KOPT-K1 (cell line): ENCODE results near the gene KRTAP10-4.
"Not testable (repeated sequence)": the region's sequence is repeated elsewhere in the genome, so short reads cannot be mapped to it uniquely, and the experiment has no call there.

Experiments
- H3K27ac ChIP-seq: fragments of 200-600 bp; sonication (generic); 2 replicates; pipeline ENCODE4 v1.5.1; 2016; ENCODE audit warnings: antibody characterized with exemption, mild to moderate bottlenecking, low read depth, low read length; ENCODE audit not compliant: poor library complexity, severe bottlenecking
- H3K36me3 ChIP-seq: fragments of 200-600 bp; sonication (generic); 2 replicates; pipeline ENCODE4 v1.5.1; 2017; ENCODE audit warnings: antibody characterized with exemption, mild to moderate bottlenecking, low read length, moderate library complexity; ENCODE audit not compliant: insufficient read depth
- H3K9me3 ChIP-seq: fragments of 200-600 bp; sonication (generic); 2 replicates; pipeline ENCODE4 v1.5.1; 2017; ENCODE audit warnings: antibody characterized with exemption, low read length, mild to moderate bottlenecking; ENCODE audit not compliant: insufficient read depth, poor library complexity, severe bottlenecking

Gene KRTAP10-4, protein sequence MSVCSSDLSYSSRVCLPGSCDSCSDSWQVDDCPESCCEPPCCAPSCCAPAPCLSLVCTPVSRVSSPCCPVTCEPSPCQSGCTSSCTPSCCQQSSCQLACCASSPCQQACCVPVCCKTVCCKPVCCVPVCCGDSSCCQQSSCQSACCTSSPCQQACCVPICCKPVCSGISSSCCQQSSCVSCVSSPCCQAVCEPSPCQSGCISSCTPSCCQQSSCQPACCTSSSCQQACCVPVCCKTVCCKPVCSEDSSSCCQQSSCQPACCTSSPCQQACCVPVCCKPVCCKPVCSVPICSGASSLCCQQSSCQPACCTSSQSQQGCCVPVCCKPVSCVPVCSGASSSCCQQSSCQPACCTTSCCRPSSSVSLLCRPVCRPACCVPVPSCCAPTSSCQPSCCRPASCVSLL

DNA sequence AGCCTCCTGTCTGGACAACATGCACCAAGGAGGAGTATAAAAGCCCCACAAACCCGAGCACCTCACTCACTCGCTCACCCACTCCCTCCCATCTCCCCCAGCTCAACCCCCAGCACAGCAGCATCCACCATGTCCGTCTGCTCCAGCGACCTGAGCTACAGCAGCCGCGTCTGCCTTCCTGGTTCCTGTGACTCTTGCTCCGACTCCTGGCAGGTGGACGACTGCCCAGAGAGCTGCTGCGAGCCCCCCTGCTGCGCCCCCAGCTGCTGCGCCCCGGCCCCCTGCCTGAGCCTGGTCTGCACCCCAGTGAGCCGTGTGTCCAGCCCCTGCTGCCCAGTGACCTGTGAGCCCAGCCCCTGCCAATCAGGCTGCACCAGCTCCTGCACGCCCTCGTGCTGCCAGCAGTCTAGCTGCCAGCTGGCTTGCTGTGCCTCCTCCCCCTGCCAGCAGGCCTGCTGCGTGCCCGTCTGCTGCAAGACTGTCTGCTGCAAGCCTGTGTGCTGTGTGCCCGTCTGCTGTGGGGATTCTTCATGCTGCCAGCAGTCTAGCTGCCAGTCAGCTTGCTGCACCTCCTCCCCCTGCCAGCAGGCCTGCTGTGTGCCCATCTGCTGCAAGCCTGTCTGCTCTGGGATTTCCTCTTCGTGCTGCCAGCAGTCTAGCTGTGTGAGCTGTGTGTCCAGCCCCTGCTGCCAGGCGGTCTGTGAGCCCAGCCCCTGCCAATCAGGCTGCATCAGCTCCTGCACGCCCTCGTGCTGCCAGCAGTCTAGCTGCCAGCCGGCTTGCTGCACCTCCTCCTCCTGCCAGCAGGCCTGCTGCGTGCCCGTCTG, at the start of gene KRTAP10-4:
KRTAP10-4 (plus strand) TSS at position 100 of the 827 bp plus-strand sequence; CDS start at position 130, 30 bp downstream.
- H3K9me3 ChIP-seq, result peaks cover 23% of the 10 kb centered on the region
- H3K27ac ChIP-seq, H3K36me3 ChIP-seq: not testable (repeated sequence)

DNA sequence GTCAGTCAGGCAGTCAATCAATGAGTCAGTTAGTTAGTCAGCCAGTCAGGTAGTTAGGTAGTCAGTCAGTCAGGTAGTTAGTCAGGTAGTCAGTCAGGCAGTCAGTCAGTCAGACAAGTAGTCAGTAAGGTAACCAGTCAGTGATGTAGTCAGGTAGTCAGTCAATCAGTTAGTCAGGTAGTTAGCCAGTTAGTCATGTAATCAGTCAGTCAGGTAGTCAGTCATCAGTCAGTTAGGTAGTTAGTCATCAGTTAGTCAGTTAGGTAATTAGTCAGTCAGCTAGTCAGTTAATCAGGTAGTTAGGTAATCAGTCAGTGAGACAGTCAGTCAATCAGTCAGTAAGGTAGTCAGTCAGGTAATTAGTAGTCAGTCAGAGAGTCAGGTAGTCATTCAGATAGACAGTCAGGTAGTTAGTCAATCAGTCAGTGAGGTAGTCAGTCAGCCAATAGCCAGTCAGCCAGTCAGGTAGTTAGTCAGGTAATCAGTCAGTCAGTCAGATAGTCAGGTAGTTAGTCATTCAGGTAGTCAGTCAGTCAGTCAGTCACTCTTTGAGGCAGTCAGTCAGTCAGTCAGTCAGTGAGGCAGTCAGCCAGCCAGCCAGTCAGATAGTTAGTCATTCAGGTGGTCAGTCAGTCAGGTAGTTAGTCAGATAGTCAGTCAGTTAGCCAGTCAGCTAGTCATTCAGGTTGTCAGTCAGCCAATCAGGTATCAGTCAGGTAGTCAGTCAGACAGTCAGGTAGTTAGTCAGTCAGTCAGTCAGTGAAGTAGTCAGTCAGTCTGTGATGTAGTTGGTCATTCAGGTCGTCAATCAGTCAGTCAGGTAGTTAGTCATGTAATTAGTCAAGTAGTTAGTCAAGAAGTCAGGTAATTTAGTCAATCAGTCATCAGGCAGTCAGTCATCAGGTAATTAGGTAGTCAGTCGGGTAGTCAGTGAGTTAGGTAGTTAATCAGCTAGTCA, 48.8 kb upstream of the KRTAP10-4 start:
- Histone ChIP-seq H3K36me3 (no peaks in the 10 kb centered on the region), H3K27ac (no peak overlapping the region), H3K9me3 (no peaks in the 10 kb centered on the region)

DNA sequence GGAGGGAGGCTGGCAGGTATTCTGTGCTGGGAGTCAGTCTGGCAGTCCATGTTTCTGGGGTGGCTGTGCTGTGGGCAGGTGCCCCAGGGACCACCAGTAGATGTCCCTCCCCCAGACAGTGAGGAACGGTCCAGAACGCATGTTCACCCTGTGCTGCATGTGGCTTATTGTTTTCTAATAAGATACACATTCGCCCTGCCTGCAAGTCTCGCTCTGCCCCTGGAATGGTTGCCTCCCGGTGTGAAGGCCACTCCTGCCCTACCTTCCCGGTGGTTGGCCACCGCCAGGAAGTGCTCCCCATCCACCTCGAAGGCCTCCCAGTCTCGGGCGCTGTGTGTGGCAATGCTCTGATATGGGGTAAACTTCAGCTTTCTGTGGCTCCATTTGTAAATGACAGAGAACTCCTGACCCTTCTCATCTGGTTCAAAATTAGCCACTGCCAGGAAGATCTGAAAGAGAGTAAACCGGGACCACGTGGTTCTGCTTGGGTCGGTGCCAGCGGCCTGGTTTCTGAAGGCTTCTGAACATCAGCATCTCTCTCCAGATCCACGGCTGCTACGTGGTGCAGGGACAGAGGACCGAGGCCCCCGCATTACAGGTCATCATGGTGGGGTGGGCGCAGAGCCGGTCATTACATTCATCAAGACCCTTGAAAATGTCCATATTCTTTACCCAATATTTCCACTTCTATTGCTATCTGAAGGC, 48.0 kb upstream of the KRTAP10-4 start:
- Histone ChIP-seq H3K9me3 (no peaks in the 10 kb centered on the region), H3K36me3 (no peaks in the 10 kb centered on the region), H3K27ac (no peak overlapping the region)

DNA sequence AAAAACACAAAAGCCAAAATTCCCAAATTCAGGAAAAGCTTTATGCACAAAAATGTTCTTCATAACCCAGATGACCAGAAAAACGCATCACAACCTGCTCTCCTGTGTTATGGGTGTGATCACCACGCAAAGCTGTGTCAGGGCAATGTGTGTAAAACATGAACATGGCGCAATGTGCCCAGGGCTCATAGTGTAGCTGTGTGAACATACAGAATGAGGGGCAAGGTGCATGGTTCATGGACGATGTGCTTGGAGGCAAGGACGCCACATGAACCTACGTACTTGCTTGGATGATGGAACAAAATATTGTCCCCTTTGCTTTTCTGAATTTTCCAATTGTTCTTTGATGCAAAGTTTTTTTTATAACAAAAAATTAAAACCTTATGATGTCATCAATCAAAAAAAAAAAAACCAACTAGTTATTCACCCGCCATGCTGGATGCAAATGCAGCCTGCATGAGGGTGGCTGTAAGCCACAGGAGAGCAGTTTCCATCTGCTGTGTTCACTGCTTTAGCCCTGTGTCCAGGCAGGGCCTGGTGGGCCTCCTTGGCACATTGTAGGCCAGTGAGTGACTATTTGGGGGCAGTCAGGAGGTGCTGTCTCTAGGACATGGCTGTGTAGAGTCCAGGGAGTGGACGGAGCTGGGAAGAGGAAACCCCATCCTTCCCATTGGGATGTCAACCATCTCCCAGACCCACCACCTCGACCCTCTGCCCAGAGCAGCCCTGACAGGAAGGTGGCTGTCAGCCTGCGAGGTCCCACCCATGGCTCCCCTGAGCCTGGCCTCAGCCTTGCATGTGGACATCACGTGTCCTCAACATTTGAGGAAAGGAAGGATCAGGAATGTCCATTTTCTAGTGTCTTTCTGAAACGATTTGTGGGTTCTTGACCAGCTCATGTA, 47.2 kb upstream of the KRTAP10-4 start:
- Histone ChIP-seq H3K27ac (no peak overlapping the region), H3K9me3 (no peaks in the 10 kb centered on the region), H3K36me3 (no peaks in the 10 kb centered on the region)

DNA sequence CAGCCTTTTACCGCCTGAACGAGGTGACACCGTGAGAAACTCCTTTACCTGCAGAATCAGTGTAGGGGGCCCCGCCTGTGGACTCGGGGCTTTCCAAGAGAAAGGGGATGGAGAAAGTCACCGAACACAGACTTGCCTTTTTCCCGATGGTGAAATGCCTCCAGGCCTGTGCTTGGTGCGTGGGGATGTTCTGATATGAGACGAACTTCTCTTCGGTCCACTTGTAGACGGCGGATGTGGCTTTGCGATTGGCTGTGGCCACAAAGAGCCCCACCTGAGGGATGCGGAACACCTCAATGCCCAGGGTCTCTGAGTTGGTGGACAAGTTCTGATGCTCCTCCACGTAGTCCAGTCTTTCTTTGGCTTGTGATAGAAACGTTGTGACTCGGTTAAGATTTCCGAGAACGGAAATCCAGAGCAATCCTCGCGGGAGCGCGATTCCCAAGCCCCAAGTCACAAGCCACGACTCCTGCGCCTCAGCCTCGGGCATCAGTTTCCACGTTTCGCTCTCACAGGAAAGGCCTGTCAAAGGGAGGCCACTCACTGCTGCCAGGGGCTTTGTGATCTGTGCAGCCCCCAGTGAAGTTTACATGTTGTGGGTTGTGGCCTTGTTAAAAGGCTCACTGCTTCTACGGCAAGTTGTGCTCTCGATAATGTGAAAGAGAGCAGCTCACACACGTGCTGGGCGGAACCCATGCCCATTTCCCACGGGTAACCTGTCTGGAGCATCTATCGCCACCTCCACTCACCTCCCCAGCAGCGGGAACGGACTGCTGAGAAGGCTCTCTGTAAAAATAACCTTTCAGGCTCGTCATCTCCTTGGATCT, 46.2 kb upstream of the KRTAP10-4 start:
- Histone ChIP-seq H3K9me3 (no peaks in the 10 kb centered on the region), H3K27ac (no peak overlapping the region), H3K36me3 (no peaks in the 10 kb centered on the region)

DNA sequence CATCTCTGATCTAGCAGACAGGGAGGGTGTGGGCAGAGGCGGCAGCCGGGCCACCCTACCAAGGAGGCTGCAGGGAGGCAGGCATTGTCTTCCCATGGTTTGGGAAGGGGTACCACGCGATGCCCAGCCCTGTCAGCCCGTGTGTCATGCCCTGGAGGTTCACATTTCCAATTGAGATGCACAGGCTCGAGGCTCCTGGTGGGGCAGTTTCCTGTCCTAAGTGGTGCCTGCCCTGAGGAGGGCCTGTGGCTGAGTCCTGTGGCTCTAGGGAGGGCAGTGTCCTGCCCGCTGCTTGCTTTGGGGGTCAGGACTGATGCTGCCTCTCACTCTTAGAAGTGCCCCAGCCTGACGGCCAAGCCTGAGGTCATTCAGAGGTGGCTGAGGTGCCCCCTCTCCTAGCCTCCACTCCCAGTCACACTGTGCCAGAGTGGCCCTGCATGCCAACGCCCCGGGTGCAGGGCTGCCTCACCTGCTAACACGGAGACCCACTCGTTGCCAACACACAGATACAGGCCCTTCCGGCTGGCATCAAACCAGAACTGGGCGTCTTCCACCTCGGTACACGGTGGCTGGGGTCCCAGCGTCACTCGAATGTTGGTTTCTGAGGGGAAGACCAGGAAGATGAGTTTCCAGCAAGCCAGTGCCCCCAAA, 45.4 kb upstream of the KRTAP10-4 start:
- H3K9me3 ChIP-seq, result no peaks in the 10 kb centered on the region

DNA sequence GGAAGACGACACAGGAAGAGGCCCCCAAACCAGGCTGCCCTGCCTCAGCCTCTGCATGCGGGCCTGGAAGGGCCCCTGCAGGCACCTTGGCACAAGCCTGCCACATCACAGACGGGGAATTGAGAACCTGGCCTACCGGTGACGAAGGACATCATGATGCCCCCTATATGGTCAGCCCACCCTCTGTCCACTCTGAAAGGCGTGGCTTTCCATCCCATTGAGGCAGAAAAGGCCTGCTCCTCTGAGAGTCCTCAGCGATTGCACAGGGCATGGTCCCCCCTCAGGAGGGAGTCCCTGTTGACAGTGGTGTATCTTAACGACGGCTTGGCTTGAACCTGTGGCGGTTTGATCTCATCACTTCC, 44.9 kb upstream of the KRTAP10-4 start:
- H3K36me3 ChIP-seq, result no peaks in the 10 kb centered on the region
- H3K27ac ChIP-seq, result no peak overlapping the region
- no peaks in the 10 kb centered on the region for H3K9me3 ChIP-seq

More for the DNA sequence above, 45.4 kb upstream of the KRTAP10-4 start:
- Histone ChIP-seq H3K36me3 (no peaks in the 10 kb centered on the region), H3K27ac (no peak overlapping the region)

DNA sequence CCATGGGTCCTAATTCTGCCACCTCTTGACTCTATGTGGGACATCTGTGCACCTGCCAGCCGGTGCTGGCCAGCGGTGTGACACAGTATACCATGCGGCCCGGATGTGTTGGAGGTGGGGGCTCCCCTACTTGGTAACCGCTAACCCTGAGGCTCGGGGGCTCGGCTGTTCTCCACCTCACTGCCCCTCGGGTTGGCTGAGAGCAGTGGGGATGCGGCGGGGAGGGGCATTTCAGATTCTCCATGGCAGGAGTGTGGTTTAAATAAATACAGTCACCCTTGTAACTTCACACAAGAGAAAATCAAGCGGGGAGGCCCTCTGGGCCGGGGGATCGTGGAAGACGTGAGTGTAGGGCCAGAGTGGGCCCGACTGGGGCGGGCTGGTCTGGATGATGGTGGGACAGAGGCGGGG, 44.5 kb upstream of the KRTAP10-4 start:
- Histone ChIP-seq H3K27ac (no peak overlapping the region), H3K36me3 (no peaks in the 10 kb centered on the region), H3K9me3 (no peaks in the 10 kb centered on the region)

DNA sequence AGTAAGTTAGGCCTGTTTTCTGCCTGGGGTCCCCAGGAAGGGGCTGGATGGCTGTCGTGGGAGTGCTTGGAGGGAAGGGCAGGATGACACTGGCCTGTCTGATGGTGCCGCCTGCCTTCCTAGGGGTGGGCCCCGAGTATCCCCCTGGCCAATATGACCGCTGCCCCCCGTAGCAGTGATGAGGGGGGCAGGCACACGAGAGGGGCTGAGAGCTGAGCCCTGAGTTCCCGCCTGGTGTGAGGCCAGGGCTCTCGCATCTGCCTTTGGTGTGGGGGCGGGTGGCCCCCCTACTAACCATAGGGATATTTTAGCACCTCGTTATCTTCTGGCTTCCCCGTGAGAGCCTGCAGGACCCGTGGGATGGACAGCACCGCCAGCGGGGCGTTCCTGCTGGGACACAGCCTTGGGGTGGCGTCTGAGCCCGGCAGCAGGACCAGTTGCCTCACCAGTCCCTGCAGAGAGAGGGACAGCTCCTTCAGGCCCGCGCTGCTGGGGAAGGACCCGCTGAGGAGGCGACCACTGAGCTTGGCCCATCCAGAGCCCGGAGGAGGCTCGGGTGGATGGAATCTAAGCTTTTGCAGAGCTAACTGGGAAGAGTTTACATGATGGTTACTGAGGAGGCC, 43.9 kb upstream of the KRTAP10-4 start:
- H3K9me3 ChIP-seq, result no peaks in the 10 kb centered on the region
- no peaks in the 10 kb centered on the region for H3K36me3 ChIP-seq
- no peak overlapping the region for H3K27ac ChIP-seq

DNA sequence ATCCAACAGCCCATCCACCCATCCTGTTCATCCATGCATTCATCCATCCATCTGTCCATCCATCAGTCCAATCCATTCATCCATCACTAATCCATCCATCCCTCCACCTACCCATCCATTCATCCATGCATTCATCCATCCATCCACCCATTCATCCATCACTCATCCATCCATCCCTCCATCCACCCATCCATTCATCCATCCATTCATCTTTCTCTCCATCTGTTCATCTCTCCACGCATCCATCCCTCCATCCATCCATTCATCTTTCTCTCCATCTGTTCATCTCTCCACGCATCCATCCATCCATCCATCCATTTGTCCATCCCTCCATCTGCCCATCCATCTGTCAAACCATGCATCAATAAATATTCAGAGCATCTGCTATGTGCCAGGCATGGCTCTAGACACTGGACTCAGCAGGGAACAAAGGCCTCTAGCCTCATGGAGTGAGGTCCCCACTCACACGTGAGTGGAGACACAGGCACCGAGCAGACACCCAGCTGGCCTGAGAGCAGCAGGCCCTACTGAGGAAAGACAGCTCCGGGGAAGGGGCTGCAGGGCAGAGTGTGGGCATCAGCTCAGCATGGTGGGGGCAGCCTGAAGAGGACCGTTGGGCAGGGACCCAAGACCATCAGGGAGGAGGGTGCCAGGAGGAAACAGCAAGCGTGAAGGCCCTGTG, 43.2 kb upstream of the KRTAP10-4 start:
- H3K9me3 ChIP-seq, result no peaks in the 10 kb centered on the region

DNA sequence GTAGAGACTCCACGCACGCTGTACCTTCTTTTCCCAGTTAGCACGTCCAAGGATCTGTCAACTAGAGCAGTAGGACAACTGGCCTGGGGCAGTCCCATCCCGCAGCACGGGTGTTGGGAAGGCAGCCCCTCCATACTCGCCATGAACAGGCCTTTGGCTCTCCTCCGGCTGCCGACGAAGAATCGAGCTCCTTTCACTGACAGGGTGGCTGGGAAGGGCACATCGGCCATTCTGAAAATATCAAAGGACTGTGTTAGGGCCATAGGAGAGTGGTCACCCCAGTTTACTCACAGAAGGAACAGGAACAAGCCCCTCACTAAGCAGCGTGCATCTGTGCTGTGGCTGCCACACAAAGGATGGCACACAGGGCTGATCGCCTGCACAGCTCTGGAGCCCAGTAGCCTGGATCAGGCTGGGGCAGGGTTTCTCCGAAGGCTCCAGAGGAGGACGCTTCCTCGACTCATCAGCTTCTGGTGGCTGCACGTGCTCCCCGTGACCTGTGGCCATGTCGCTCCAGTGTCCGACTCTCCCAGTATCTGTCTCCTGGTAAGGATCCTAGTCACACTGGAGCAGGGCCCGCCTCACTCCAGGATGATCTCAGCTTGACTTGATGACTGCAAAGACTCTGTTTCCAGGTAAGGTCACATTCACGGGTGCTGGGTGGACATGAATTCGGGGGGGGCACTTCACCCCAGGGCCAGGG, 42.5 kb upstream of the KRTAP10-4 start:
- Histone ChIP-seq H3K36me3 (no peaks in the 10 kb centered on the region), H3K27ac (no peak overlapping the region), H3K9me3 (no peaks in the 10 kb centered on the region)

More for the DNA sequence above, 43.2 kb upstream of the KRTAP10-4 start:
- Histone ChIP-seq H3K27ac (no peak overlapping the region), H3K36me3 (no peaks in the 10 kb centered on the region)
